GM19455 (cell line): ENCODE results near the gene TPRG1L.
"Not testable (repeated sequence)": the region's sequence is repeated elsewhere in the genome, so short reads cannot be mapped to it uniquely, and the experiment has no call there.

Source experiments
- ATAC-seq: cut with Tn5 transposase; IDR thresholded peaks from one replicate; pipeline ENCODE4 v1.9.1; 2021; ENCODE audit not compliant: unreplicated experiment

Gene TPRG1L

DNA sequence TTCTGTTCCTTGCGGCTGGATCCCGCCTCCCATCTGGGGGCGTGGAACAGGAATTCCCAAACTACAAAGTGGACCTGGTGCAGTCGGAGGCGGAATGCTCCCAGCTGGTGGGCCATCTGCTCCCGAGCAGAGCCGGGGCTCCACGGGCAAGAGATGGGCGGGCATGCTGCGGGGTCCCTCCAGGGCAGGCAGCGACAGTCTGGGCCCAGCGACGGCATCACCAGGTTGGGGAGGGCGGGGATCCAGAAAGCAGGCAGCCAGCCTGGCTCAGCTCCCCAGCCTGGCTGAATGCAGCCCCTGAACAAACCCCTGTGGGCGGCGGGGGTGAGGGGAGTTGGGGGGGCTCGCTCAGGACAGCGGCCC is 17.1 kb upstream of the TPRG1L start:
- ATAC-seq = no peak

DNA sequence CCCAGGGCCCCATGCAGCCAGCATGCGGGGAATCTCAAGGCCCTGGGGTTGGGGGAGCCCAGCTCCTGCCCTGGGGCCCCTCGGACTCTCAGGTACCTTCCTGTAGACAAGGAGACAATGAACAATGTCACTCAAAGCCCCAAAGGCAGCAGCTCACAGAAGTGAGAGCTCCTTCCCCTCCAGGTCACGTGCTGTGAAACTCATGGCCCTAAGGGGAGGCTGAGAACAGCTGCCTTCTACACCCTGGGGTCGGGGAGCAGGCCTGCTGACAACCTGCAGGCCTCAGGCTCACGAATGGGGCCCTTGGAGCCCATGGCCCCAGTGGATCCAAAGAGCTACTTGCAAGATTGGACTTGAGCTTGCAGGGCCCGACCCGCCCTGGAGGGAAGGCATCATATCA is 16.7 kb upstream of the TPRG1L start:
- no peak for ATAC-seq

GRCh38 chr1:3609016-3609768 is 15.6 kb upstream of the TPRG1L start:
- ATAC-seq = no peak

- no peak for ATAC-seq
Observed at GRCh38 chr1:3609769-3610526, 14.9 kb upstream of the TPRG1L start.

DNA sequence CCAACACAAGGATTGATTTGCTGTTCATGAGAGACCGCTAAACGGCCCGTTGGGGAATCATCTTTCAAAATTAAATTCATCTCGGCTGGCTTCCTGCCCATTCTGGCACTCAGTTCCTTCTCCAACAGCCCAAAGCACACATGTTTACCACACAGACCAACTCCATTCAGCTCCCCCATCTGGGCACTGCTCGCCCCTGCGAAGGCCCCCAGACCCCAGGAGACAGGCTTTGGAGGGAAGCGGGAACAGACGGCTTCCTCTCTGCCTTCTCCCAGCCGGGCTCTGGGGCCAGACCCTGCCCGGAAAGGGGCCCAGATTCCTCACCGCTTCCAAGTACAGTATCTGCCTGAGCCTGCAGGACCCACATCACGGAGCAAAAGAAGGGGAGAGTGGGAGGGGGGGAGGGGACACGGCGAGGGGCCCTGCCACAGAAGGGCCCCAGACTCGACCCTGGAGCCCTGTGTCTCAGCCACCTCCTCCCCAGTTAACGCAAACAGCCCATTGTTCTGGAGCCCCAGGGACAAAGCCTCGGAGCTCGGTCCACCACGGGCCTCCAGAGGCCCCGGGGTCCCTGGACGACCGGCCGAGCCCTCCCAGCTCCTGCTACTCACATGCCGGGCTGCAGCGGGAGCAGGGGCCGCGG is 14.2 kb upstream of the TPRG1L start:
- no peak for ATAC-seq

DNA sequence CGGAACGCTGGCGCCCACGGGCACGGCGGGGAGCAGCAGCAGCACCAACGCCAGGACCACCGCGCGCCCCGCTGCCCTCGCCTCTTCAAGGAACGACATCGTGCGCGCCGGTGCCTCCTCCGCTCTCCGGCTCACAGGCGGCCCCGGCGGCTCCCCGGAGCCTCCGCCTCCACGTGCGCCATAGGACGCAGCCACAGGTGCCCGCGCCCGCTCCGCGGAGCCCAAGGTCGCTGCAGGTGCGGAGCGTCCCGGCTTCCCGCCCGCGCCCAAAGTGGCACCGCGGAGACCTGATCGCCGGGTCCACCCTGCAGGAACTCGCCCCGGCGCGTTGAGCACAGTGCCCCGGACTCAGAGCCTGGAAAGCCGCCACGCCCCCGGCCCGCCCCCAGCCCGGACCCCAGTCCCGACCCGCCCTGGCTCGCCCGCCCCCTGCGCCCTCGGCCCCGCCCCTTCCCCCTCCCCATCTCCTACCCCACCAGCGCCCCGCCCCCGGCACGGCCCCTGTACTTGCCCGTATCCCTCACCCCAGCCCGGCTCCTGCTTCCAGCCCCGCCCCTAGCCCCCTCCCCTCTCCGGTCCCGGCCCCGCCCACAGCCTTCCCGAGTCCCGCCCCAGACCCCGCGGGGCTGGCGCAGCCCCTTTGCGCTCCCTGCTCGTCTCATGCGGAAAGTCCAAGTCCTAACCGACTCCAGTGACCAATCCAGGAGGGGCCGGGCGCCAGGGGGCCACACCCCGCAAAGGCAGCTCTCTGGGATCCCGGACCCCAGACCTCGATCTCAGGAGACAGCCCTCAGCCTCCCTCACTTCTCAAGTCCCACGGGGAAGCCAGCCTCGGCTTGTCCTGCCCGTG is 13.4 kb upstream of the TPRG1L start, which contains the start of gene MEGF6:
Gene MEGF6, minus strand, starts transcription at position 339 of the 850 bp plus-strand sequence. Its CDS starts 240 bp downstream, at position 99.
- no peak for ATAC-seq

GRCh38 chr1:3612123-3612522 is 12.7 kb upstream of the TPRG1L start:
- ATAC-seq = no peak

DNA sequence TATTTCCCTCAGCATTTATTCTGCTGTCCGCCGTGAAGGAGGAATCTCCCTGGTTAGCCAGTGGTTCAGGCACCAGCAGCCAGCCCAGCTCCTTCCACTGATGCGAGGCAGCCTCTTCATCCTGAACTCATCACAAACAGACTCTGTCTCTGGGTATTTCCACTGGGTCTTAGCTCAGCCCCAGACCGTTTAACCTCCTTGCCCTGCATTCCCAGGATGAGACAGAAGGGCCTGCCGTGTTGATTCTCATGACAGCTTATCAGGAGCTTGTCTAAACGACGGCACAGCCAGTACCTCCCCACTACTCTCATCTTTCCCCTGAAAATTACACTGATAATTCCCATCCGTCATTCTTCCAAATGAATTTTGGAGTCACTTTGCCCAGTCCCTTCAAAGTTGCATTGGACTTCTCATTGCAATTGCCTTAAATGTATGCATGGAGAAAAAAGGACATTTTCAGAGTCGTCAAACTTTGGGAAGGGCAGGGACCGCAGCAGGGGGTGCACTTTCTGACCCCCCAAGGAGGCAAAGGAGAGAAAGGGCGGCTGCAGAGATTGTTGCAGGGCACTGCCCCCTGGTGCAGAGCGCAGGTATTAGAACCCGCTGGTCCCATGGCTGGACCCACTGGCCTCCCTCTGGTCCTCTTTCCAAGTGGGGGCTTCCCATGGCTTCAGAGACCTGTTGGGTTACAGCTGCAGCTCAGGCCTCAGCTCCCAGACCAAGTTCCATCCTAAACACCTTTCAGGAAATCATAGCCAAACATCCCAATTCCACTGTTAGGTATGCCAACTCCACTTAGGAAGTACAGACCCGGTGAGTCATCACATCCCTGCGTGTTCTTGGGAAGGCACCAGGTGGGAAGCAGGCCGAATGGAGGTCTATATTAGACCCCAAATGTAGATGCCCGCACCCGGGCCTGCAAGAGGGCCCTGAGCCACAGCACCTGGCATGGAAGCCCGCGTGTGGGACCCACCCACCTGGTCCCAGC is 9.8 kb upstream of the TPRG1L start:
- ATAC-seq = no peak

- no peak for ATAC-seq
Observed at GRCh38 chr1:3616861-3617260, 8.0 kb upstream of the TPRG1L start.

DNA sequence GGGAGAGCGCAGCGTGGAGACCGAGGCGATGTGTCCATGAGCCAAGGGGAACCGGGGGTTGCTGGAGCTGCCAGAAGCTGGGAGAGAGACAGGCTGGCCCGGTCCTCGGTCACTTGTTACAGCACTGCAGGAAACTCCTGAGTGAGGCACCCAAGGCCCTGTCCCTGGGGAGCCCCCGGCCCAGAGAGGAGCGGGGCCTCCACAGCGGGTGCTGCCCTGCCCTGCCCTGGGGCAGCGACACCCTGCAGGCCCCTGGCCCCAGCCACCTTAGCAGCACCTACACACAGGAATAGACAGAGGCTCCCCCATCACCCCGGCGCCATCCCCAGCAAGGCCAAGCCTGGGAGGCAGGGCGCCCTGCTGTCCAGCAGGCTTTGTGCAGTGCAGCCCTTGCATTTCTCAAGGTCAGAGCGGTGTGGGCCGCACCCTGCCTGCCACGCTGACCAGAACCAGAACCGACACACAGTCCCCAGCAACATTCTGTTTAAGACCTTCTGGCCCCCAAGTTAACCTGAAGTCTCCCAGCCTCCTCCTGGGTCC is 6.9 kb upstream of the TPRG1L start:
- ATAC-seq = no peak

DNA sequence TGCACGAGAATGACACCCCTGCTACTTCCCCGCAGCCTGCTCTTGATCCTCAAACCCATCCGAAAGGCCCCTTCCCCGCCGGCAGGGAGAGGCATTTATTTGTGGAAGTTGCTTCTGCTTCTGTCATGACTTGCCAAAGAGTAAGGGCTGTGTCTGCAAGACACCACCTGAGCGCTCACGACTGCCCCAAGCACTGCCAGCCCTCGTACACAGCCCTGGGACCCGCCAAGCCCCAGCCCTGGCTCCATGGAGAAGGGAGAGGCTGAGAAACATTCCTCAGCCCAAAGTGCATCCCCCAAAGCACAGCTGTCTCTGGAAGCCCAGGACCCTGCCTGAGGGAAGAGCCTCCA is 6.3 kb upstream of the TPRG1L start:
- no peak for ATAC-seq

DNA sequence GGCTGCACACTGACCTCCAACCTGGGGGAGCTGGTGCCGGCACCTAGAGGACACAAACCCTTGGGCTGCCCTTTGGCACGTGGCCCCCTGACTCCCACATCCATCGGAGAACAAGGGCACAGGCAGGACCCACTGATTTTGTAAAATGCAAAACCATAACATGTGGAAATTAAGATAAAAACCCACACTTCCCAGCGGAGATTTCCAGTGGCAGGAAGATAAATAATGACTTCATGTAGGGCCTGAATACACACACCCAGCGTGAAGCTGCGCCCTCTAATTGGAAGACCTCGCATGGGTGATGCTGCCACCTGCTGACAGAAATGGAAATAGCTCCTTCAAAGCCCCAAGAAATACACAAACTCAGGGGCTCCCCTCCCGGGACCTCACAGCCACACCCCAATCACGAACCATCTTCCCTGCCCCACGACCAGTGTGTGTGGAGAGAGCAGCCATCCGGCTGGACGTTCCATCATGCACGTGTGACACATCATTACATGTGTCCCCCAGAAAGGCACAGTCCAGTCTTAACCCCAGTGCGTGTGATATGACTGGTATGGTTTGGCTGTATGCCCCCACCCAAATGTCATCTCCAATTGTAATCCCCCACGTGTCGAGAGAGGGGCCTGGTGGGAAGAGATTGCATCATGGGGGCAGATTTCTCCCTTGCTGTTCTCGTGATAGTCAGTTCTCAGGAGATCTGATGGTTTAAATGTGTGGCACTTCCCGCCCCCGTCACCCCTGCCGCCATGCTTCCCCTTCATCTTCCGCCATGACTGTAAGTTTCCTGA is 5.7 kb upstream of the TPRG1L start:
- no peak for ATAC-seq

GRCh38 chr1:3620708-3621107 is 4.1 kb upstream of the TPRG1L start:
- ATAC-seq = no peak

DNA sequence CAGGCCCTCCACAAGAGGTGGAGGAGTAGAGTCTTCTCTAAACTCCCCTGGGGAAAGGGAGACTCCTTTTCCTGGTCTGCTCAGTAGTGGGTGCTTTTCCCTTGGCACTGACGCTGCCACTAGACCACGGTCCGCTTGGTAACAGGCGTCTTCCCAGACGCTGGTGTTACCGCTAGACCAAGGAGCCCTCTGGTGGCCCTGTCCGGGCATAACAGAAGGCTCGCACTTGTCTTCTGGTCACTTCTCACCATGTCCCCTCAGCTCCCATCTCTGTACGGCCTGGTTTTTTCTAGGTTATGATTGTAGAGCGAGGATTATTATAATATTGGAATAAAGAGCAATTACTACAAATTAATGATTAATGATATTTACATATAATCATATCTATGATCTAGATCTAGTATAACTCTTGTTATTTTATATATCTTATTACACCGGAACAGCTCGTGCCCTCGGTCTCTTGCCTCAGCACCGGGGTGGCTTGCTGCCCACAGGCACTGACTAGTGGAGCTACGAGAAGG is 3.6 kb upstream of the TPRG1L start:
- not testable (repeated sequence) for ATAC-seq

DNA sequence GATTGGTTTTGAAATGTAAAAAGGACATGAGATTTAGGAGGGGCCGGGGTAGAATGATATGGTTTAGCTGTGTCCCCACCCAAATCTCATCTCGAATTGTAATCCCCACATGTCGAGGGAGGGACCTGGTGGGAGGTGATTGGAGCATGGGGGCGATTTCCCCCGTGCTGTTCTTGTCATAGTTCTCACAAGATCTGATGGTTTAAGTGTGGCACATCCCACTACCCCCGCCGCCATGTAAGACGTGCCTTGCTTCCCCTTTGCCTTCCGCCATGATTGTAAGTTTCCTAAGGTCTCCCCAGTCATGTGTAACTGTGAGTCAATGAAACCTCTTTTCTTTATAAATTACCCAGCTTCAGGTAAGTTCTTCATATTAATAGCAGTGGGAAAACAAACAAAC is 2.7 kb upstream of the TPRG1L start:
- not testable (repeated sequence) for ATAC-seq

- no peak for ATAC-seq
Observed at GRCh38 chr1:3623441-3624199, 1.2 kb upstream of the TPRG1L start.

DNA sequence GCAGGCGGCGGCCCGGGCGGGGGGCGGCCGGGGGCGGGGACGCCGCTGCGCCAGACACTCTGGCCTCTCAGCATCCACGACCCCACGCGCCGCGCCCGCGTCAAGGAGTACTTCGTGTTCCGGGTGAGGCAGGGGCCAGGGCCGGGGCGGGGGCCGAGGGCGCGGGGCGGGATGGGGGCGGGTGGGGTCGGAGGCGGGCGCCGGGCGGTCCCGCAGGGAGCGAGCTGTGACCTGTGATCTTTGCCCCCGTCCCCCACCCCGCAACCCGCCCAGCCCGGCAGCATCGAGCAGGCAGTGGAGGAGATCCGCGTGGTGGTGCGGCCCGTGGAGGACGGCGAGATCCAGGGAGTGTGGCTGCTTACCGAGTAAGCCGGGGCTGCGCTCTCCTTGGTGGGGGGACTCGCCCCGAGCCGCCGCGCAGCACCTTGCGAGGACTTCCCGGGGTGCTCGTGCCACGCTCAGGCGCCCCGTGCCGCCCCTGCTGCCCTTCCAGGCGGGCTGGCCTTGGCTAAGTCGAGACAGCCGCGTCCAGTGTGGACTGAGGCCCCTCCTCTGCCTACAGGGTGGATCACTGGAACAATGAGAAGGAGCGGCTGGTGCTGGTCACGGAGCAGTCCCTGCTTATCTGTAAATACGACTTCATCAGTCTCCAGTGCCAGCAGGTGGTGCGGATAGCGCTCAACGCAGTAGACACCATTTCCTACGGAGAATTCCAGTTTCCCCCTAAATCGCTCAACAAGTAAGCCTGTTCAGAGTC is 514 bp downstream of the TPRG1L start:
- ATAC-seq = peak; percentile 18
